ENCODE measurements around the gene CEP112. TPM values are rescaled to one million over a fixed set of nuclear protein-coding genes. Genes with fewer than 3 reads are reported as not detected.

CEP112 gene
- total and polyA plus RNA-seq, 2 of the 4 experiments (the other 2 are of a cell fraction) = 2.5 to 5.6 TPM

- no peaks in the 10 kb centered on the region for H3K9me1 ChIP-seq (ENCODE audit: insufficient read depth, low read length)
- no peak overlapping the region for H2BK120ac ChIP-seq (ENCODE audit: low read depth, low read length)
- H2AK5ac ChIP-seq (ENCODE audit: low read depth, low read length) = no peak overlapping the region
- POLR2A ChIA-PET (ENCODE audit: unreplicated experiment) = no interaction called here
- H3K27me3 ChIP-seq (ENCODE audit: control insufficient read depth, insufficient read depth, low read length) = no peaks in the 10 kb centered on the region
- no peak overlapping the region for H3K18ac ChIP-seq (ENCODE audit: low read depth, low read length)
- no peak for TF ChIP-seq NFE2L2 (IDR thresholded peaks at IDR 0.05; ENCODE audit: low read depth, low read length)
- TF ChIP-seq POLR2A (IDR thresholded peaks at IDR 0.05; ENCODE audit: low read depth, low read length) = no peak
- no peak for TF ChIP-seq FOS (IDR thresholded peaks at IDR 0.05; ENCODE audit: low read depth, low read length)
- no peak for TF ChIP-seq MAZ (IDR thresholded peaks at IDR 0.05; ENCODE audit: borderline replicate concordance, low read depth, low read length)
- TF ChIP-seq RCOR1 (IDR thresholded peaks at IDR 0.05; ENCODE audit: insufficient replicate concordance, low read length) = no peak
- no peak for TF ChIP-seq RFX5 (IDR thresholded peaks at IDR 0.05; ENCODE audit: low read depth, low read length)
- TF ChIP-seq CHD1 (IDR thresholded peaks at IDR 0.05; ENCODE audit: low read depth, low read length) = no peak
- BruUV-seq (replicated peaks) = no TSS peak
- no peak overlapping the region for H3K27ac ChIP-seq (ENCODE audit: insufficient read depth, low read length)
- in situ Hi-C loops (cut with MboI; ENCODE audit: low sequenced_read_pairs) (no loop called here), intact Hi-C loops (cut with micrococcal nuclease) (no loop called here), dilution Hi-C loops (cut with HindIII; ENCODE audit: low sequenced_read_pairs, unreplicated experiment) (no loop called here)
- H3K4me1 ChIP-seq (ENCODE audit: control insufficient read depth, insufficient read depth, low read length) = no peaks in the 10 kb centered on the region
- H4K20me1 ChIP-seq (ENCODE audit: insufficient read depth, low read length) = no peaks in the 10 kb centered on the region
- CTCF ChIA-PET = no interaction called here
- H2BK15ac ChIP-seq (ENCODE audit: low read depth, low read length) = no peak overlapping the region
- no peaks in the 10 kb centered on the region for H3K36me3 ChIP-seq (ENCODE audit: control insufficient read depth, insufficient read depth, low read length)
- no peak overlapping the region for H3K23ac ChIP-seq (ENCODE audit: low read depth, low read length)
- H2BK5ac ChIP-seq (ENCODE audit: low read depth, low read length, poor library complexity, severe bottlenecking) = no peak overlapping the region
- H2AK9ac ChIP-seq (replicated peaks; ENCODE audit: low read depth, low read length, poor library complexity) = no peak overlapping the region
- no peak overlapping the region for H3K56ac ChIP-seq (ENCODE audit: extremely low read depth, insufficient read depth, low read length)
- no peak overlapping the region for H2AFZ ChIP-seq (replicated peaks; ENCODE audit: low read length, poor library complexity)
- H2BK20ac ChIP-seq (ENCODE audit: low read depth, low read length) = no peak overlapping the region
- H4K8ac ChIP-seq (ENCODE audit: low read depth in 2 of 2, low read length in 2 of 2) = no peak overlapping the region
- H3K9ac ChIP-seq (ENCODE audit: low read depth, low read length) = no peak overlapping the region
- DNase-seq = no peak
- H3K4ac ChIP-seq (ENCODE audit: low read depth, low read length) = no peak overlapping the region
- no peaks in the 10 kb centered on the region for H3K79me1 ChIP-seq (ENCODE audit: low read depth in 1 of 2, low read length in 2 of 2)
- H3K4me2 ChIP-seq (ENCODE audit: low read depth, low read length) = no peak overlapping the region
- no peak for ATAC-seq (ENCODE audit: low read depth)
- H3K9me3 ChIP-seq (ENCODE audit: control insufficient read depth, insufficient read depth, low read length) = no peaks in the 10 kb centered on the region
- H4K5ac ChIP-seq (ENCODE audit: low read depth, low read length) = no peak overlapping the region
- H3K14ac ChIP-seq (replicated peaks; ENCODE audit: low read depth, low read length) = no peak overlapping the region
- no peak overlapping the region for H4K91ac ChIP-seq (ENCODE audit: insufficient read depth, low read depth, low read length)
- no peak overlapping the region for H3K4me3 ChIP-seq (ENCODE audit: insufficient read depth, low read depth, low read length)
Observed at GRCh38 chr17:65952015-65952414, 239.9 kb downstream of the CEP112 start.

Measured in IMR-90 (cell line).